GM18858 (cell line): ENCODE data around the gene DBNL.

ENCODE experiments used
- ATAC-seq: cut with Tn5 transposase; IDR thresholded peaks from one replicate; pipeline ENCODE4 v1.9.1; 2021; ENCODE audit not compliant: unreplicated experiment

The DBNL gene

DNA sequence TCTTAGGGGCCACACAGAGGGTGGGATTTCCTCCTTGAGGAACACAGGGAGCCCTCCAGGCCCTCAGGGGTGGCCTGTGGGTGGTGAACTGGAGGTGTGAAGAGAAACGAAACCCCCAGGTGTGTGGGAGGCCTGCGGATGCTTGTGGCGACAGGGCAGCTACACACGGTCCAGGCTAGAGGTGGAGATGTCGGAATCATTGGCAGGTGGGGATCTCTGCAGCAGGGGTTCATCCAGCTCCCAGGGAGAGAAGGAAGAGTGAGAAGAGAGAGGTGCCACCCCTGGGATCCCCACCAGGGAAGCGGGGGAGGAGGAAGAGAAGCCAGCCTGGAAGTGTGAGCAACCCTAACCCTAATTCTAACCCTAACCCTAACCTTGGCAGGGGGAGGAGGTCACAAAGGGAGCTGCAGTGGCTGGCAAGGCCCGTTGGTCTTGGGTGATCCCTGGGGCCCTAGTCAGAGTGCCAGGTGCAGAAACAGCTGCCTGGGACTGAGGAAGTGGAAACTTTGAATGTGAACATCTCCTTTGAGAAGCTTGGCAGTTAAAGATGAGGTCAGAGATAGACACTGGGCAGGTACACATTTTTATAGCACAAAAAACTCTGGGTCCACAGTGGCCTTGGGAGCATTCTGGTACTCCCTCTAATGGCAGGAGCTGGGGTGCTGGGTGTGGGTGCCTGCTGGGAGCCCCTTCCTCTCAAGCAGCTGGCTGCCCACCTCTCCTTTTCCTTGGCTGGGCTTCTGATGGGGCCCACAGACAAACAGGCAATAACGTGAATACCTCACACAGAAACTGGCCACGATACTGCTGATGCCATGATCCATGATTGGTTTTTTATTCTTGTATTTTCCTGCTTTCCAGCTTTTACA is 52.8 kb downstream of the DBNL start:
- ATAC-seq: peak; percentile 60

DNA sequence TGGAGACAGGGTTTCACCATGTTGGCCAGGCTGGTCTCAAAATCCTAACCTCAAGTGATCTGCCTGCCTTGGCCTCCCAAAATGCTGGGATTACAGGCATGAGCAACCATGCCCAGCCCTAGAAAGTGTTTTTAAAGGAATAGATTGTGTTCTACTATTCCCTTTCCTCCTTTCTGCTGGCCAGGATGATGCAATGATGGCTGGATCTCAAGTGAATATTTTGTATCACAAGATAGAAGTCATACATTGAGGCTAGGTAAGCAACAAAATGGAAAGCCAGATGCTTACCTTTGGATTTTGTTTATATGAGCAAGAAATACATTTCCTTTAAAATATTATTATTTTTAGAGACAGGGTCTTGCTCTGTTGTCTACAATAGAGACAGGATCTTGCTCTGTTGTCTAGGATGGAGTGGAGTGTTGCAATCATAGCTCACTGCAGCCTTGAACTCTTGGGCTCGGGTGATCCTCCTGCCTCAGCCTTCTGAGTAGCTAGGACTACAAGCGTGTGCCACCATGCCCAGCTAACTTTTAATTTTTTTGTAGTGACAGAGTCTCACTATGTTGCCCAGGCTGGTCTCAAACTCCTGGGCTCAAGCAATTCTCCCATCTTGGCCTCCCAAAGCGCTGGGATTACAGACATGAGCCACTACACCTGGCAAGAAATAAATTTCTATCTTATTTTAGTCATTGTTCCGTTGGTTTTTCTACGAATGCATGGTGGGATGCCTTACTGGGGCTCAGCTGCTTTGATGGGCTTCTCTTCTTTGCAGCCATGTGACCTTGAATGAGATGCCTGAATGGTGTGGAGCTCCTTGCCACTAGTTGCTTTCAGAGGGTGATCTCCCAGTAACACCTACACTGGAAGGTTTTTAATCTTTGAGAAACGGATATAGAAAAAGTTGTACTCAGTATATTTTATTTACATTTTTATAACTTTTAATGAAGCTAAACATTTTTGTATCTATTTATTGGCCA is 53.9 kb downstream of the DBNL start:
- ATAC-seq: no peak

- ATAC-seq: no peak
Measured at GRCh38 chr7:44099669-44100068, 55.2 kb downstream of the DBNL start.

- no peak for ATAC-seq
Measured at GRCh38 chr7:44100458-44101302, 56.2 kb downstream of the DBNL start.

- ATAC-seq: no peak
Measured at GRCh38 chr7:44101303-44101965, 56.9 kb downstream of the DBNL start.

DNA sequence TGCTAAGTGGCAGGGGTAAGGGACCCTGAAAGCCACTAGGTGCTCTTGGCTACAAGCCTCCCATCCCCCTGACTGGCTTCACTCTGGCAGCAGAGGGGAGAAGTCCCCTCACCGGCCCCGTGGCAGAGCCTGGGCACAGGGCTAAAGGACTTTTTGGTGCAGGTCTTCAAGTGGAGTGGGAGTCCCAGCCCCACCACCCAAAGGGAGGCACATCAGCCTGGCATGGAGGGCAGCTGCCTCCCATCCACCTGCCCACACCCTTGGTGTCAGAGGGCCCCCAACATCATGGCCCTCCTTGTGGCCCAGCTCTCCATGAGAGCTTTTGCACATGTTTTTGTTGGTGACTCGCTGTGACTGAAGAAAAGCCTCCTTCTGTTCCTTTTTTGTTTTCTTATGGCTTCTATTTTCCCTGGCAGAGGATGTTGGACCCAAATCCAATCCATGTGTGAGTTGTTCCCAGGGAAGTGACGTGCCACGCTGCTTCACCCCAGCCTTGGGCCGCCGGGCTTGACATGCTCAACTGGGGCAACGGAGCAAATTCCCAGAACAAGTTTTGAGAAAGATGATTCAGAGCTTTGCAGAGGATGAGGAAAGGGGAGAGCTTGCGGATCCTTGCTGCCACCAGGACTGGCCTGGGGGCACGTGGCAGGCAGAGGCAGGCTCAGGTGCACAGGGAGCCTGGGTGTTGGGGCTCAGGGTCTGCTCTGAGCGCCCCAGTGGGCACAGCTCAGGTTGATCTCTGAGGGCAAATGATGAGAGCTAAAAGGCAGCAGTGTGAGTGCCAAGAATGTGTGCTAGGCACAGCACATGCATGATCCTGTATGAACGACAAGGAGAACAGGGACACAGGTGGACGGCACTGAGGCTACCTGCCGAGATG is 57.7 kb downstream of the DBNL start:
- ATAC-seq: no peak

- no peak for ATAC-seq
Measured at GRCh38 chr7:44102846-44103565, 58.5 kb downstream of the DBNL start.

- no peak for ATAC-seq
Measured at GRCh38 chr7:44103566-44103922, 59.0 kb downstream of the DBNL start.

DNA sequence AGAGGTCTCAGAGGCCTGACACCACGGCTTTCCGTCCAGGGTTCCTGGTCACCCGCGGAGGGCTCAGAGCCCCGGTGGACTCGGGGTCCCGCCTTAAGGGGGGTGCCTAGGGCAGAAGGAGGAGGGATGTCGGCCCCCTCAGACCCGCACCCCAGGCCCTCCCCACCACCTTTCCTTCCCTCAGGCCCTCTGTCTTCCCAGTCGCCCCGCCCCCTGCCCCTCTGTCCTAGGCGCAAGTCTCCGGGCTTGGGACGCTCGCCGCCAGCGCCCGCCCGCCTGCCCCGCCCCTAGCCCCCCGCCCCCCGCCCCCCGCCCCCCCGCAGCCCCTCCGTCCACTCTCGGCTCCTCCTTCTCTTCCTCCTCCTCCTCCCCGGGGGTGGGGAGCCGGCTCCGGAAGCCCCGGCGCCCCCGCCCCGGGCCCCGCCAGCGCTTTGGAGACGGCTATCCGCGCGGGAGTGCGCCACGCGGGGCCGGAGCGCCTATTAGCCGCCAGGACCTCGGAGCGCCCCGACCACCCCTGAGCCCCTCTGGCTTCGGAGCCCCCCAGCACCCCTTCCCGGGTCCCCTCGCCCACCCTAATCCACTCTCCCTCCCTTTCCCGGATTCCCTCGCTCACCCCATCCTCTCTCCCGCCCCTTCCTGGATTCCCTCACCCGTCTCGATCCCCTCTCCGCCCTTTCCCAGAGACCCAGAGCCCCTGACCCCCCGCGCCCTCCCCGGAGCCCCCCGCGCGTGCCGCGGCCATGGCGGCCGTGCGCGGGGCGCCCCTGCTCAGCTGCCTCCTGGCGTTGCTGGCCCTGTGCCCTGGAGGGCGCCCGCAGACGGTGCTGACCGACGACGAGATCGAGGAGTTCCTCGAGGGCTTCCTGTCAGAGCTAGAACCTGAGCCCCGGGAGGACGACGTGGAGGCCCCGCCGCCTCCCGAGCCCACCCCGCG is 59.7 kb downstream of the DBNL start, which contains the start of gene AEBP1:
Gene AEBP1 (plus strand): TSS at position 423 of the 937 bp plus-strand sequence. CDS start 321 bp downstream, at position 744.
- no peak for ATAC-seq

DNA sequence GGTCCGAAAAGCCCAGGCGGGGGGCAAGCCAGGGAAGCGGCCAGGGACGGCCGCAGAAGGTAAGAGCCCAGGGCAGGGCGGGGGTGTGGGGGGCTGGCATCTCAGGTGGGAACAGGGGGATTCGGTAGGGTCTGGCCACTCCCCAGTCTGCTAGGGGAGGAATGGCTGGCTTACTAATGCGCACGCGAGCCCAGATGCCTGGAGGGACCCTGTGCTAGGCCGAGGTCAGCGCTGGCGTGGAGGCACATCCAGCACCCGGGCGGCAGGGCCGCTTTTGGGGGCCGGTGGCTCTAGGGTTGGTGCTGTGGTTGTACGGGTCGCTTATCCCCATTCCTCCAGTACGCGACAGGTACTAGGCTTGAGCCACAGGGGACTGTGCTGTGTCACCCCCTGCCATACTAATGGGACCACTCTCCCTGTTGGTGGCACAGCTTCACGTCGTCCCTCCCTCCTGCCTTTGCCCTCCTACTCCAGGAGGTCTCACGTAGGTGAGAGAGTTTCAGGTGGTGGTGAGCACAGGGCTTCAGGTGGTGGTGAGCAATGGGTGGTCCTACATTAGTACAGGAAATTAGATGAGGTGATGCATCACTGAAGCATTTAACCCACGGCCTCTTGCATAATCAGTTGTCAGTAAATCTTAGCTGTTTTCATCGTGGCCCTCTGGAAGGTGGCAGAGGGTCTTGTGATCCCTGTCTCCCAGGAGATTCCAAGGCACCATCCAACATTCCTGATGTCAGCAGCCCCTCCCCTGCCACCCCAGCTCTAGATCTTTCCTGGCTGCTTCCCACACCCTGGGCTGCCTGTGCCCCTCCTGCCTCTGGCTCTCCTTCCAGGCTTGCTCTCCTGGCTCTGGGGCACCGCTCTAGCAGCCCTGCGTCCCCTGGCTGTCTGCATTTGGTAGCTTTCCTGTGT is 60.6 kb downstream of the DBNL start:
- ATAC-seq: no peak

DNA sequence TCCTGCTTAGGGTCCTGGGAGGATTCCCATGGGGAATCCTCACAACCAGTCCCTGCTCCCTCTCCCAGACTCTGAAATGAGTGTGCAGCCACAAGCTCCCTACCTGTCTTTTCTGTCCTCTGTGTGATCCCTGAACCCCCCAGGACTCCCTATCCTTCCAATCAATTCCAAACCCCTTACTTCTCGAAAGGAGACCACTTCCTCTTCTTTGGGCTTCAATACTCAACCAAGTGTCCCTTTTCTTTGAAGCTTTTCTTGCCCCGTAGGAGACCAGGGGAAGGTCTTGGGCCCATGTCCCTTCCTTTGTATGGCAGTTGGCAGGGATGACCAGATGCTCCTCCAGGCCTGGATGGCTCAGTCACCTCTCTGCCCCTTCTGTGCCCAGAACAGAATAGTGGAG is 61.3 kb downstream of the DBNL start:
- ATAC-seq: no peak

DNA sequence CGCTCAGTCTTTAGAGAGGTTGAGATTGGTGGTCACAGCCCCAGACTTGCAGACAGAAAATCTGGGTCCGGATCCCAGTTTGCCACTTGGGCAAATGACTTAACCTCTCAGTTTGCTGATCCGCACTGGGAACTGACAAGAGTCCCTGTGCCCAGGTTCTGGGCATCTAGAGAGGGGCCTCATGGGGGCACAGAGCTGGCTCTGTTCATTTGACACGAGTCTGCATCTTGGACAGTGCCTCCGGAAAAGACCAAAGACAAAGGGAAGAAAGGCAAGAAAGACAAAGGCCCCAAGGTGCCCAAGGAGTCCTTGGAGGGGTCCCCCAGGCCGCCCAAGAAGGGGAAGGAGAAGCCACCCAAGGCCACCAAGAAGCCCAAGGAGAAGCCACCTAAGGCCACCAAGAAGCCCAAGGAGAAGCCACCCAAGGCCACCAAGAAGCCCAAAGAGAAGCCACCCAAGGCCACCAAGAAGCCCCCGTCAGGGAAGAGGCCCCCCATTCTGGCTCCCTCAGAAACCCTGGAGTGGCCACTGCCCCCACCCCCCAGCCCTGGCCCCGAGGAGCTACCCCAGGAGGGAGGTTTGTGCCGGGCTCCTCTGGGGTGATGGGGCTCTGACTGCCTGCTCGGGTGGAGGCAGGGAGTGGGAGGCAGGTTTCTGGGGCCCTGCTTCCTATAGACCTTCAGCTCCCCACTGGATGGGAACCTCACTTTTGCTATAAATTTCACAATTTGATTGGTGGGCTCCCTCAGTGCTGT is 62.0 kb downstream of the DBNL start:
- no peak for ATAC-seq

DNA sequence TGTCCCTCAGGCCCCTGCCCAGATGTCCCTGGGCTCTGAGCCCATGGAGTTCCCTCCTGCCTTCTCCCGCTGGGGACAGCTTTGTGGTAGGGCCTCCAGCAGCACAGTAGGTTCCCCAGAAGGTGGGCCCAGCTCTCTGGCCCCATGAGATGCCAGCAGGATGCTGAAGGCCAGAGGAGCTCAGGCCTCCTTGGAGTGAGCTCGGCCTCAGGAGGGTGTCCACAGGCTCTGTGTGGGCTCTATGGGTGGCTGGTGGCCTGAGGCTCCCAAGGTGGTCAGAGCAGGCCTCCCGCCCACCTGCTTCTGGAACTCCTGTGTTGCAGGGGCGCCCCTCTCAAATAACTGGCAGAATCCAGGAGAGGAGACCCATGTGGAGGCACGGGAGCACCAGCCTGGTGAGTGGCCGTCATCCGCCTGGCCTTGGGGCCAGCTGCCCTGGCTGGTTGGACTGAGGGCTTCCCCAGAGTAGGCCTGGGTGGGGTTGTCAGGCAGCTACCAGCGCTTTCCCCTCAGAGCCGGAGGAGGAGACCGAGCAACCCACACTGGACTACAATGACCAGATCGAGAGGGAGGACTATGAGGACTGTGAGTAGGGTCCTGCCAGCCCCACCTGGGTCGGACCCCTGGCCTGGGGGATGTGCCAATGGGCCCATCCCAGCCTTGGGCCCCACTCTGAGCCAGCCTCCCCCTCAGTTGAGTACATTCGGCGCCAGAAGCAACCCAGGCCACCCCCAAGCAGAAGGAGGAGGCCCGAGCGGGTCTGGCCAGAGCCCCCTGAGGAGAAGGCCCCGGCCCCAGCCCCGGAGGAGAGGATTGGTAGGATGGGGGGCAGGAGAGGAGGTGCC is 62.8 kb downstream of the DBNL start:
- no peak for ATAC-seq

- no peak for ATAC-seq
Measured at GRCh38 chr7:44107961-44108767, 63.7 kb downstream of the DBNL start.
